LNCAP (cell line): ENCODE data around the gene VRK1.

ENCODE experiments used
- CTCF ChIP-seq: fragments of 450-650 bp; IDR thresholded peaks from 2 replicates; pipeline ENCODE4 v1.5.1; 2017; ENCODE audit warnings: mild to moderate bottlenecking

VRK1 gene

DNA sequence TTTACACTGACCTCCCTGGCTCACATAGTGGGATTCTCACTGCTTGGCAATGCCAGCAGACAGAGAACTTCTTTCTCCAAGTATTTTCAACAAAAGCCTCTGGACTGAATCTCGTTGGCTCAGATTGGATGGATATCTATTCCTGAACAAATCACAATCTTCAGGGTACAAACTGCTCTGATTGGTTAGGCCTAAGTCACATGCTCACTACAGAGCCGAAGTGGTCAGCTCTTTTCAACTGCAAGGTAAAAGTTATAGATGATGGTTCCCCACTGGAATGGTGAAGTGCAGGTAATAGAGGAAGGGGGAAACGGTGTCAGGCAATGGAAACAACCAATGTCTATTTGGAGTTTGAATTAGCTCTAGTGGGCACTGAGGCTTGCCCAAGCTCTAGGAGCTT is 16.7 kb upstream of the VRK1 start:
- TF ChIP-seq CTCF = no peak

DNA sequence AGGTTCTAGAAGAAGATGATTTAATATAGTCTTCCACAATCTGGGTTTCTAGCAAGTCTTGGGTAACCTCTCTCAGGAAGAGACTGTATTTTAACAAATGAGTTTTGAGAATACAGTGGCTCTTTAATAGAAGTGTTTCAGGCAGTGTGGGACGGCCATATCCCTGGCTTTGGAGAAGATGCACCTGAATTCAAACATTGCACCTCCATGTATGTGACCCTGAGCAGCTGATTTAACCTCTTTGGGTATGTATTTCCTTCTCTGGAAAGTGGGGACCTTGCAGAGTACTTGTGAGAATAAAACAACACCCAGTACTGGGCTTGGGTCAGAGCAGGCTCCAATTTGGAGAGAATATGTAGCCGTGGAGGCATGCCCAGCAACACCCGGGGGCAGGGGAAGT is 15.8 kb upstream of the VRK1 start:
- no peak for TF ChIP-seq CTCF

DNA sequence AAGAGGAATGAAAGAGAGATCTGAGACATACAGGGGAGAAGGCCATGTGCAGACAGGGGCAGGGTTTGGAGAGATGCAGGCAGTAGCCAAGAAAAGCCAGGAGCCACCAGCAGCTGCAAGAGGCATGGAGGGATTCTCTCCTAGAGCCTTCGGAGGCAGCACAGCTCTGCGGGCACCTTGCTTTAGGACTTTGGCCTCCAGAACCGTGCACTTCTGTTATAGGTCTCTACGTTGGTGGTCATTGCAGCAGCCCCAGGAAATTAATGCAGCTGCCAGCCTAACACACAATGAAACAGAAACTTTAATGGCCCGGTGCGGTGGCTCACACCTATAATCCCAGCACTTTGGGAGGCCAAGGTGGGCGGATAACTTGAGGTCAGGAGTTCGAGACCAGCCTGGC is 14.7 kb upstream of the VRK1 start:
- no peak for TF ChIP-seq CTCF

- no peak for TF ChIP-seq CTCF
These were observed 13.9 kb upstream of the VRK1 start for GRCh38 chr14:96783043-96783914.

DNA sequence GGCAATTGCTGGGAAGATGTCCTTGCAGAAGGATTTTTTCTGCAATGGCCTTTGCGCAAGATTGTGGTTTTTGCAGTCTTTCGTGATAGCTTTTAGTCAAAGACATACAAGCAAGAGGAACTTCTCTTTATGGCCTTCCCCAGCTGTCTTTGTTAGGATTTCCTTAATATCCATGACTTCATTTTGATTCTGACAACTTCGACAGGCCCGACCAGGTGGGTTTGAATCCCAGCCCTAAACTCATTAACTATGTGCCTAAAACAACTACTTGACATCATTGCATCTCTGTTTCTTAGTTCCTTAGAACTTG is 13.3 kb upstream of the VRK1 start:
- TF ChIP-seq CTCF = no peak

DNA sequence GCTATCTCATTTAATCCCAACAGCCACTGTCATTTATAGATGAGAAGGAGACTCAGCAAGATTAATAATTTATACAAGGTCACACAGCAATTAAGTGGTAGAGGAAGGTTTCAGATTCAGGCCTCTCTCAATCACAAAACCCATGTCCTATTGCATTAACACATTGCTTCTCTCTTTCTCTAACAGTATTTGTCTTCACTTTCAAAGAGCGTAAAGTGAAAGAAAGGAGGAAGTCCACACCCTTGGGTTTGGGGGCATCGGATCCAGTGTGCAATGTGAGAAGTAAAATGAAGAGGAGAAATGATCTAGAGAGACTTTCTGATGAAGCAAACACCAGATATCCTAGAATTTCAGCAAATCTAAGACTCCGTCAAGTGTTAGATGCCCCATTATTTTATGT is 7.0 kb upstream of the VRK1 start:
- no peak for TF ChIP-seq CTCF

DNA sequence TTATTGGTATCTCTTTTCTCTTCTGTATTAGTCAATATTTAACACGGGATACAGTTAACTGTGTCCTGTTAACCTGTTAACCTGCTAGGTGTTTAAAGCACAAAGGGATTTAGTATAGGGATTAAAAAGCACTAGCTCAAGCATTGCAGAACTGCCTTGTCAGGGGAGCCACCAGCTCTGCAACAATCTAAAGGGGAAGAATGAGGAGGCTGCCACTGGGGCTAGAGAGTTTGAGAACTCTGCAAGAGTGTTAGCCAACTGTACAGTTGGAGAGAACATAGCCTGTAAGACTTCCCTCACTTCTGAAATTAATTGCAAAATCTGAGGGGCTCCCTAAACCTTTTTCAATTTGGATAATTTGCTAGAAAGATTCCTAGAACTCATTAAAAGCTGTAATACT is 6.5 kb upstream of the VRK1 start:
- TF ChIP-seq CTCF = no peak

DNA sequence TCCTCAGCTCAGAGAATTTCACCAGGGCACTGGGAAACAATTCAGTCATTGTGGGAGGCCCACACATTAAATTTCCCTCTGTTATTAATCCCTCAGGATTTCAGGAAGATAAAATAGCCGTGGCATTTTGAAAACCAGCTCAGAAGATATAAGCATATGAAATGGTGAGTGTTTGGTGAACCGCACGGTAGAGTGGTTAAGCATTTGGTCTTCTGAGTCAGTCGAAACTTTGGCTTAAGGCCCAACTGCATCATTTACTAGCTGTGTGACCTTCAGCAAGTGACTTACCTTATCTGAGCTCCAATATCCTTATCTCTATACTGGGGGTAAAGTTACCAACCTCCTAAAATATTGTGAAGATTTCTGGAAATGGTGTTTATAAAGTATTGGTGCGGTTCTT is 5.2 kb upstream of the VRK1 start:
- TF ChIP-seq CTCF = no peak
